IMR-90 (cell line): ENCODE results near the gene TMEM120A. TPM values are rescaled to one million over a fixed set of nuclear protein-coding genes. Genes with fewer than 3 reads are reported as not detected.

Experiments
- ATAC-seq: fragments of 200-7000 bp; cut with Tn5 transposase; 2 replicates; pipeline ENCODE4 v1.9.1; 2020; ENCODE audit warnings: low read depth, mild to moderate bottlenecking, moderate library complexity
- BruUV-seq: library from RNA; stranded (reverse); fragments of 400-500 nt; replicated peaks from 2 replicates; lab custom pipeline; 2021; lab: Mats Ljungman, UMichigan
- CTCF ChIA-PET: fragments of 300-600 bp; formaldehyde crosslinking; extraction: SDS; loops from one replicate; lab custom pipeline; 2021; ENCODE audit warnings: antibody characterized with exemption; lab: Yijun Ruan, JAX
- POLR2A ChIA-PET: fragments of 300-600 bp; sonication (Branson Sonifier 250); formaldehyde crosslinking; loops from one replicate; lab custom pipeline; 2022; ENCODE audit warnings: antibody characterized with exemption; ENCODE audit not compliant: unreplicated experiment; lab: Charles Lee
- DNase-seq: peaks from one replicate; pipeline ENCODE4 v3.0.0; 2013
- H2AFZ ChIP-seq: replicated peaks from 2 replicates; pipeline ENCODE3; 2013; ENCODE audit warnings: low read length, mild to moderate bottlenecking; ENCODE audit not compliant: poor library complexity
- H2AK5ac ChIP-seq: 2 replicates; pipeline ENCODE4 v1.6.1; 2013; ENCODE audit warnings: low read depth, low read length, inconsistent platforms
- H2AK9ac ChIP-seq: replicated peaks from 2 replicates; pipeline ENCODE3; 2013; ENCODE audit warnings: mild to moderate bottlenecking, low read depth, low read length, moderate library complexity; ENCODE audit not compliant: poor library complexity
- H2BK120ac ChIP-seq: 2 replicates; pipeline ENCODE4 v1.6.1; 2013; ENCODE audit warnings: low read depth, low read length, inconsistent platforms
- H2BK15ac ChIP-seq: 3 replicates; pipeline ENCODE4 v1.6.1; 2013; ENCODE audit warnings: low read depth, low read length, inconsistent platforms
- H2BK20ac ChIP-seq: 2 replicates; pipeline ENCODE4 v1.6.1; 2013; ENCODE audit warnings: low read depth, mild to moderate bottlenecking, inconsistent platforms, low read length, moderate library complexity
- H2BK5ac ChIP-seq: 2 replicates; pipeline ENCODE4 v1.6.1; 2013; ENCODE audit warnings: mild to moderate bottlenecking, low read depth, low read length, inconsistent platforms; ENCODE audit not compliant: poor library complexity, severe bottlenecking
- H3K14ac ChIP-seq: replicated peaks from 2 replicates; pipeline ENCODE4 v1.6.1; 2013; ENCODE audit warnings: low read depth, low read length, inconsistent platforms
- H3K18ac ChIP-seq: 2 replicates; pipeline ENCODE4 v1.6.1; 2013; ENCODE audit warnings: low read depth, low read length, control low read depth
- H3K23ac ChIP-seq: 2 replicates; pipeline ENCODE4 v1.6.1; 2013; ENCODE audit warnings: low read depth, low read length, inconsistent platforms
- H3K27ac ChIP-seq: 2 replicates; pipeline ENCODE4 v1.5.1; 2013; ENCODE audit warnings: mild to moderate bottlenecking, control low read depth, low read length; ENCODE audit not compliant: insufficient read depth
- H3K27me3 ChIP-seq: 2 replicates; pipeline ENCODE4 v1.6.1; 2013; ENCODE audit warnings: low read length; ENCODE audit not compliant: control insufficient read depth, insufficient read depth
- H3K36me3 ChIP-seq: 2 replicates; pipeline ENCODE4 v1.6.1; 2013; ENCODE audit warnings: low read length, mixed read lengths; ENCODE audit not compliant: control insufficient read depth, insufficient read depth
- H3K4ac ChIP-seq: 2 replicates; pipeline ENCODE4 v1.6.1; 2013; ENCODE audit warnings: low read depth, low read length, inconsistent platforms
- H3K4me1 ChIP-seq: 2 replicates; pipeline ENCODE4 v1.6.1; 2013; ENCODE audit warnings: low read length, mixed read lengths; ENCODE audit not compliant: control insufficient read depth, insufficient read depth
- H3K4me2 ChIP-seq: 2 replicates; pipeline ENCODE4 v1.6.1; 2013; ENCODE audit warnings: low read depth, mild to moderate bottlenecking, control low read depth, low read length, moderate library complexity
- H3K4me3 ChIP-seq: 2 replicates; pipeline ENCODE4 v1.5.1; 2013; ENCODE audit warnings: low read depth, mild to moderate bottlenecking, control low read depth, low read length, moderate library complexity; ENCODE audit not compliant: insufficient read depth
- H3K56ac ChIP-seq: 2 replicates; pipeline ENCODE4 v1.6.1; 2013; ENCODE audit warnings: low read length, inconsistent platforms; ENCODE audit not compliant: insufficient read depth; ENCODE audit errors: extremely low read depth
- H3K79me1 ChIP-seq, 2 experiments: 2 replicates each; pipeline ENCODE4 v1.6.1; 2013; ENCODE audit warnings: low read length in 2 of 2, inconsistent platforms in 1 of 2, low read depth in 1 of 2
- H3K9ac ChIP-seq: 2 replicates; pipeline ENCODE4 v1.6.1; 2013; ENCODE audit warnings: low read depth, low read length, control low read depth
- H3K9me1 ChIP-seq: 2 replicates; pipeline ENCODE4 v1.6.1; 2013; ENCODE audit warnings: low read length, inconsistent platforms; ENCODE audit not compliant: insufficient read depth
- H3K9me3 ChIP-seq: 2 replicates; pipeline ENCODE4 v1.6.1; 2013; ENCODE audit warnings: low read length; ENCODE audit not compliant: control insufficient read depth, insufficient read depth
- H4K20me1 ChIP-seq: 2 replicates; pipeline ENCODE4 v1.6.1; 2013; ENCODE audit warnings: low read length, inconsistent platforms; ENCODE audit not compliant: insufficient read depth
- H4K5ac ChIP-seq: 2 replicates; pipeline ENCODE4 v1.6.1; 2013; ENCODE audit warnings: mild to moderate bottlenecking, low read depth, low read length, control low read depth
- H4K8ac ChIP-seq, 2 experiments: 2 replicates each; pipeline ENCODE4 v1.6.1; 2013; ENCODE audit warnings: low read depth in 2 of 2, low read length in 2 of 2, control low read depth in 1 of 2, inconsistent platforms in 1 of 2
- H4K91ac ChIP-seq: 2 replicates; pipeline ENCODE4 v1.6.1; 2013; ENCODE audit warnings: low read depth, low read length, inconsistent platforms; ENCODE audit not compliant: insufficient read depth
- CEBPB ChIP-seq: IDR thresholded peaks from 2 replicates; pipeline ENCODE4 v1.6.1; 2012; ENCODE audit warnings: low read depth, low read length, improper control_type of control experiment
- CTCF ChIP-seq: conservative IDR thresholded peaks from 2 replicates; pipeline ENCODE4 v1.5.1; 2012; ENCODE audit warnings: mild to moderate bottlenecking, low read depth, low read length, improper control_type of control experiment
- FOS ChIP-seq: fragments of 150-350 bp; IDR thresholded peaks from 2 replicates; pipeline ENCODE4 v1.6.1; 2016; ENCODE audit warnings: low read depth, low read length
- MAFK ChIP-seq: IDR thresholded peaks from 2 replicates; pipeline ENCODE4 v1.6.1; 2012; ENCODE audit warnings: low read depth, low read length, improper control_type of control experiment
- MAZ ChIP-seq: IDR thresholded peaks from 2 replicates; pipeline ENCODE4 v1.6.1; 2012; ENCODE audit warnings: low read depth, mild to moderate bottlenecking, low read length, improper control_type of control experiment, moderate library complexity, borderline replicate concordance
- MXI1 ChIP-seq: IDR thresholded peaks from 2 replicates; pipeline ENCODE4 v1.6.1; 2012; ENCODE audit warnings: low read depth, mild to moderate bottlenecking, low read length, moderate library complexity, borderline replicate concordance
- NFE2L2 ChIP-seq: fragments of 150-350 bp; IDR thresholded peaks from 2 replicates; pipeline ENCODE4 v1.6.1; 2016; ENCODE audit warnings: low read depth, mild to moderate bottlenecking, low read length
- RAD21 ChIP-seq: IDR thresholded peaks from 2 replicates; pipeline ENCODE4 v1.6.1; 2012; ENCODE audit warnings: low read length, improper control_type of control experiment
- RCOR1 ChIP-seq: IDR thresholded peaks from 2 replicates; pipeline ENCODE4 v1.6.1; 2012; ENCODE audit warnings: mild to moderate bottlenecking, low read length, improper control_type of control experiment; ENCODE audit not compliant: insufficient replicate concordance
- RFX5 ChIP-seq: IDR thresholded peaks from 2 replicates; pipeline ENCODE4 v1.8.0; 2012; ENCODE audit warnings: low read depth, mild to moderate bottlenecking, low read length, moderate library complexity
- USF2 ChIP-seq: fragments of 150-350 bp; IDR thresholded peaks from 2 replicates; pipeline ENCODE4 v1.6.1; 2017; ENCODE audit warnings: mild to moderate bottlenecking, antibody characterized with exemption, low read length, low read depth
- WGBS, 2 experiments: methylation state at CpG; one replicate each; pipeline versions ENCODE4 v1.1.5 to v1.1.7; 2013; ENCODE audit warnings: missing lambda C conversion rate in 2 of 2; ENCODE audit not compliant: insufficient read length in 1 of 2; ENCODE audit errors: extremely low coverage in 2 of 2; 5-methylcytosine and 5-hydroxymethylcytosine counted together
- dilution Hi-C: fragments of 300-500 bp; cut with HindIII; formaldehyde crosslinking; loops from one replicate; pipeline ENCODE4 v1.14.3; 2018; ENCODE audit warnings: low sequenced_read_pairs; ENCODE audit not compliant: unreplicated experiment
- in situ Hi-C: fragments of 300-500 bp; cut with MboI; formaldehyde crosslinking; loops from 3 replicates; pipeline ENCODE4 v1.14.3; 2019; ENCODE audit warnings: low sequenced_read_pairs, inconsistent platforms, mixed read lengths
- intact Hi-C: fragments of 100-400 bp; cut with micrococcal nuclease; formaldehyde crosslinking; loops from 2 replicates; pipeline ENCODE4 v1.10.0; 2022
- polyA plus RNA-seq, 3 experiments: library from polyadenylated mRNA; depleted of rRNA; stranded (reverse); fragments of >200 nt; gene quantifications; 2 replicates each; pipeline ENCODE4 v1.2.3, GENCODE V29; 2012; ENCODE audit warnings: low replicate concordance in 1 of 3
- total RNA-seq: library from RNA; depleted of rRNA; stranded (reverse); fragments of >200 nt; gene quantifications from 2 replicates; pipeline ENCODE4 v1.2.3, GENCODE V29; 2012

Gene TMEM120A
- total and polyA plus RNA-seq, 2 of the 4 experiments (the other 2 are of a cell fraction) = 32.1 to 39.3 TPM

DNA sequence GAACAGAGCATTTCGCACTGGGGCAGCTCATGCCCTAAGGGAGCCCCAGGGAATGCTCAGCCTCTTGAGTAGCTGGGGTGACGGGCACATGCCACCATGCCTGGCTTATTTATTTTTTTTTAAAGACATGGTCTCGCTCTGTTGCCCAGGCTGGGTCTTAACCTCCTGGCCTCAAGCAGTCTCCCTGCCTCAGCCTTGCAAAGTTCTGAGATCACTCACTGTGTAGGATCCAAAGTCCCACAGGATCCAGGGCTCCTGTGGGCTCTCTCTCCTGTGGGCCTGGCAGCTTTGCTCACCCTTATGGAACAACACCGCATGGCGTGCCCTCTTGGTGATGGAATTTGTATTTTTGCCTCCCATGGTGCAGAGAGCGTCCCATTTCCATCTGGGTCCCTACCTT lies 34.0 kb downstream of the TMEM120A start:
- intact Hi-C loops (loop anchor here (10.0 kb wide), 1 partner anchor 46 kb away; the partner anchor contains the start of gene POR), dilution Hi-C loops (no loop called here)

More for the DNA sequence above, 34.0 kb downstream of the TMEM120A start:
- in situ Hi-C loops = no loop called here
- Histone ChIP-seq H3K23ac (no peak overlapping the region), H3K27ac (no peak overlapping the region), H2AK5ac (no peak overlapping the region), H4K20me1 (no peaks in the 10 kb centered on the region), H3K4me3 (no peak overlapping the region), H2BK5ac (no peak overlapping the region), H3K27me3 (no peaks in the 10 kb centered on the region), H3K18ac (no peak overlapping the region), H2AK9ac (no peak overlapping the region), H2AFZ (no peak overlapping the region), H2BK15ac (no peak overlapping the region), H3K36me3 (peaks cover 27% of the 10 kb centered on the region), H3K56ac (no peak overlapping the region), H3K9me1 (peaks cover 17% of the 10 kb centered on the region; the same call in 1 of the 2 replicates), H3K4ac (no peak overlapping the region), H2BK120ac (no peak overlapping the region), H4K5ac (no peak overlapping the region), H3K14ac (no peak overlapping the region), H3K9ac (no peak overlapping the region), H3K79me1 (peaks cover 6 to 53% of the 10 kb centered on the region in 2 experiments), H2BK20ac (no peak overlapping the region), H4K91ac (no peak overlapping the region; the same call in 1 of the 2 replicates), H3K4me1 (peaks cover 15% of the 10 kb centered on the region), H4K8ac (no peak overlapping the region), H3K4me2 (no peak overlapping the region), H3K9me3 (no peaks in the 10 kb centered on the region)
- BruUV-seq = no TSS peak
- TF ChIP-seq RAD21 = no peak
- TF ChIP-seq MAZ = no peak
- TF ChIP-seq CTCF = no peak
- no peak for TF ChIP-seq MXI1
- no peak for TF ChIP-seq MAFK
- no peak for TF ChIP-seq RCOR1
- no peak for TF ChIP-seq USF2
- no peak for TF ChIP-seq RFX5
- no peak for TF ChIP-seq CEBPB
- TF ChIP-seq FOS = no peak
- TF ChIP-seq NFE2L2 = no peak
- 80% methylated on average over 1 of the region's 6 CpGs; no CpG with 5 or more reads in 1 of the 2 experiments for WGBS, 2 experiments
- CTCF ChIA-PET = interaction anchor here (0.8 kb wide), 1 partner anchor 10 kb away, joined by 3 read pairs; no protein-coding TSS in a partner anchor
- POLR2A ChIA-PET = no interaction called here
- no peak for DNase-seq
- ATAC-seq = no peak
